K562 (cell line): Measurements from ENCODE around the gene MARK2. TPM values are rescaled to one million over a fixed set of nuclear protein-coding genes. Genes with fewer than 3 reads are reported as not detected.

ENCODE experiments used
- ATAC-seq: fragments of 200-7000 bp; cut with Tn5 transposase; 3 replicates; pipeline ENCODE4 v1.9.1; 2020; ENCODE audit warnings: moderate library complexity
- BruUV-seq: library from RNA; stranded (reverse); fragments of 400-500 nt; replicated peaks from 2 replicates; lab custom pipeline; 2021; lab: Mats Ljungman, UMichigan
- CTCF ChIA-PET: fragments of 300-600 bp; formaldehyde crosslinking; extraction: SDS; loops from one replicate; lab custom pipeline; 2021; ENCODE audit warnings: low intra/inter-chr PET ratio; lab: Yijun Ruan, JAX
- POLR2A ChIA-PET: fragments of 300-600, 350-650 bp; sonication (Branson Sonifier 250); formaldehyde crosslinking; extraction: SDS; loops from one replicate; lab custom pipeline; 2021; ENCODE audit warnings: antibody characterized with exemption, inconsistent platforms; lab: Yijun Ruan, JAX
- DNase-seq, 4 experiments: peaks; one replicate each; pipeline versions ENCODE4 v3.0.0 to v3.0.0-alpha.2; 2011 to 2018; ENCODE audit warnings: low spot score in 3 of 4, mixed read lengths in 3 of 4; ENCODE audit errors: extremely low read depth in 1 of 4
- FAIRE-seq: peaks from 2 replicates; lab custom pipeline; 2011; peaks lifted over from hg19 to GRCh38; lab: Jason Lieb, UNC
- H2AFZ ChIP-seq: 2 replicates; pipeline ENCODE4 v1.6.0; 2011; ENCODE audit warnings: low read depth, low read length, control low read depth, inconsistent platforms
- H3K27ac ChIP-seq: fragments of 200-600 bp; 3 replicates; pipeline ENCODE4 v1.8.0; 2011; ENCODE audit warnings: low read depth, mild to moderate bottlenecking, control low read depth, inconsistent platforms, low read length, moderate library complexity, mixed read lengths; ENCODE audit errors: extremely low read depth
- H3K27me3 ChIP-seq, 2 experiments: fragments of 300-600 bp in 1 of 2; 2 replicates in 1 of 2; 3 replicates in 1 of 2; pipeline versions ENCODE4 v1.6.0 to v1.8.0; 2011; ENCODE audit warnings: inconsistent platforms in 2 of 2, low read length in 2 of 2, mild to moderate bottlenecking in 1 of 2, mixed read lengths in 1 of 2, moderate library complexity in 1 of 2; ENCODE audit not compliant: control insufficient read depth in 2 of 2, insufficient read depth in 2 of 2
- H3K36me3 ChIP-seq: fragments of 300-600 bp; 3 replicates; pipeline ENCODE4 v1.8.0; 2011; ENCODE audit warnings: mild to moderate bottlenecking, low read length, inconsistent platforms; ENCODE audit not compliant: control insufficient read depth, insufficient read depth
- H3K4me1 ChIP-seq, 2 experiments: fragments of 200-600 bp in 1 of 2; replicated peaks in 1 of 2; 2 replicates in 1 of 2; 3 replicates in 1 of 2; pipeline versions ENCODE4 v1.5.1 to v1.8.0; 2011; ENCODE audit warnings: inconsistent platforms in 2 of 2, low read length in 2 of 2, mild to moderate bottlenecking in 1 of 2, mixed read lengths in 1 of 2, moderate library complexity in 1 of 2; ENCODE audit not compliant: control insufficient read depth in 2 of 2, insufficient read depth in 2 of 2
- H3K4me2 ChIP-seq: 2 replicates; pipeline ENCODE4 v1.6.1; 2011; ENCODE audit warnings: low read length, control low read depth, inconsistent platforms, mixed read lengths; ENCODE audit not compliant: insufficient read depth
- H3K4me3 ChIP-seq: fragments of 200-600 bp; sonication (generic), shearing (Covaris generic); 2 replicates; pipeline ENCODE4 v1.5.1; 2016; ENCODE audit warnings: control low read depth, inconsistent platforms
- H3K79me2 ChIP-seq: fragments of 200-600 bp; 3 replicates; pipeline ENCODE4 v1.8.0; 2011; ENCODE audit warnings: low read length, inconsistent platforms; ENCODE audit not compliant: control insufficient read depth, insufficient read depth
- H3K9ac ChIP-seq, 2 experiments: 2 replicates each; pipeline versions ENCODE4 v1.6.0 to v1.6.1; 2011; ENCODE audit warnings: low read depth in 2 of 2, low read length in 2 of 2, control low read depth in 1 of 2, inconsistent platforms in 1 of 2, mild to moderate bottlenecking in 1 of 2, mixed read lengths in 1 of 2; ENCODE audit not compliant: insufficient read depth in 1 of 2
- H3K9me1 ChIP-seq: one replicate; pipeline ENCODE4 v1.6.0; 2011; ENCODE audit warnings: inconsistent platforms, mild to moderate bottlenecking, low read length, moderate library complexity; ENCODE audit not compliant: control insufficient read depth, insufficient read depth
- H3K9me3 ChIP-seq: replicated peaks from 2 replicates; pipeline ENCODE4 v1.5.1; 2011; ENCODE audit warnings: low read depth, low read length, inconsistent platforms; ENCODE audit not compliant: control insufficient read depth, insufficient read depth
- H4K20me1 ChIP-seq: replicated peaks from 2 replicates; pipeline ENCODE4 v1.6.1; 2011; ENCODE audit warnings: low read length, inconsistent platforms, mixed read lengths; ENCODE audit not compliant: control insufficient read depth, insufficient read depth
- EP400 ChIP-seq: fragments of 450-650 bp; IDR thresholded peaks from 2 replicates; pipeline ENCODE4 v1.6.1; 2017; ENCODE audit warnings: antibody characterized with exemption, mild to moderate bottlenecking, moderate library complexity
- GTF2E2 ChIP-seq: fragments of 200-800 bp; sonication (Bioruptor generic); IDR thresholded peaks from 2 replicates; pipeline ENCODE4 v1.6.1; 2016; ENCODE audit warnings: missing genetic modification characterization, missing compliant biosample characterization
- HCFC1 ChIP-seq: IDR thresholded peaks from 2 replicates; pipeline ENCODE4 v1.6.1; 2012; ENCODE audit warnings: low read depth, low read length, improper control_type of control experiment
- NELFE ChIP-seq: IDR thresholded peaks from 2 replicates; pipeline ENCODE4 v1.6.1; 2011; ENCODE audit warnings: mild to moderate bottlenecking; ENCODE audit not compliant: insufficient read depth, insufficient read length
- XRCC5 ChIP-seq: fragments of 200-400 bp; formaldehyde crosslinking; IDR thresholded peaks from 2 replicates; pipeline ENCODE4 v1.6.1; 2017; ENCODE audit warnings: low read depth, mild to moderate bottlenecking, low read length
- ZNF197 ChIP-seq: fragments of 200-800 bp; sonication (Bioruptor generic); IDR thresholded peaks from 2 replicates; pipeline ENCODE4 v1.6.1; 2016; ENCODE audit warnings: low read depth, missing genetic modification characterization, missing compliant biosample characterization
- ZNF717 ChIP-seq: fragments of 250-450 bp; sonication (Bioruptor Pico); IDR thresholded peaks from 2 replicates; pipeline ENCODE4 v1.5.0; 2021
- WGBS: fragments of 100-300 bp; shearing (Covaris generic); methylation state at CpG from one replicate; pipeline ENCODE4 v1.1.6; 2016; ENCODE audit warnings: low coverage, mixed read lengths; ENCODE audit not compliant: insufficient coverage; ENCODE audit errors: missing lambda C conversion rate; 5-methylcytosine and 5-hydroxymethylcytosine counted together
- in situ Hi-C: fragments of 300-500 bp; cut with MboI; formaldehyde crosslinking; loops from 4 replicates; pipeline ENCODE4 v1.15.0; 2018; ENCODE audit warnings: inconsistent platforms, mixed read lengths
- intact Hi-C: fragments of 100-400 bp; cut with micrococcal nuclease; formaldehyde crosslinking; loops from 2 replicates; pipeline ENCODE4 v1.14.2; 2022
- polyA plus RNA-seq, 8 experiments: library from polyadenylated mRNA; depleted of rRNA in 4 of 8; stranded (reverse) in 5 of 8; unstranded in 3 of 8; fragments of >200 nt; fragmentation: Nextera tagmentation in 2 of 8; fragmentation: Illumina TruSeq in 1 of 8; extraction: Ambion mirVana in 2 of 8; extraction: Trizol in 1 of 8; gene quantifications; 2 replicates each; pipeline versions ENCODE4 v1.2.1 to v1.2.3, GENCODE V29; 2011 to 2014; ENCODE audit warnings: inconsistent platforms in 1 of 8, missing spikeins in 1 of 8
- total RNA-seq, 7 experiments: library from RNA; depleted of rRNA in 6 of 7; stranded (reverse); fragments of >200 nt in 6 of 7; fragmentation: Illumina TruSeq in 2 of 7; extraction: Trizol in 2 of 7; gene quantifications; 2 replicates each; pipeline versions ENCODE4 v1.2.1 to v1.2.3, GENCODE V29; 2011 to 2021; ENCODE audit warnings: low replicate concordance in 1 of 7
- TF ChIP-seq, protein P1 (sequence below): fragments of 450-650 bp; IDR thresholded peaks from 2 replicates; pipeline ENCODE4 v1.6.1; 2017; ENCODE audit warnings: antibody characterized with exemption, mild to moderate bottlenecking

MARK2 gene
- total and polyA plus RNA-seq, 9 of the 15 experiments (the other 6 are each of a cell fraction or from before 2014, with no cell fraction given) = 0.32 to 43.5 (median 15.1) TPM

DNA sequence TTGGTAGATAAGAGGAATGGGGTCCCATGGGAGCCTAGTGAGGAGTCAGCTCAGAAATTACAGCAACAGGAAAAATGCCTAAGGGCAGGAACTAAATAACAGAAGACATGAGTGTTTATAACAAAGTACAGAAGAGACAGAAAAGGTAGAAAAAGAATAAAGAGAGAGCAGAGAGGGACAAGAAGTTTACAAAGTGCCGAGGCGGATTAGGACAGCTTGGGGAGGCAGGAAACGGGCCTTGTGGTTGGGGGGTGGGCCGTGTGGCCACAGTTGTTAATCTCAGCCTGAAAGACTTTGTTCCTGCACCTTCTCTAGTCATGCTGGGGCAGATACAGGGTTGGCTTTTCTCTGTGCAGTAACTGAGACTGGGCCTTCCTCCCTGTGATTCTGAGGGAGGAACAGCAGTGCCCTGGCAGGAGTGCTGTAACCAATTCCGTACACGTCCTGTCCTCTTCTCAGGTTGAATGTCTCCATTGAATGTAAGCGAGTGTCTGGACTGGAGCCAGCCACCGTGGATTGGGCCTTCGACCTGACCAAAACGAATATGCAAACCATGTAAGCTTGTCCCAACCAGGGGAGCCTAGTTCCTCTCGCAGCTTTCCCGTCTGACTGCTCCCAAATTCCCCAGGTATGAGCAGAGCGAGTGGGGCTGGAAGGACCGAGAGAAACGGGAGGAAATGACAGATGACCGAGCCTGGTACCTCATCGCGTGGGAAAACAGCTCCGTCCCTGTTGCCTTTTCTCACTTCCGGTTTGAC is 113.0 kb downstream of the MARK2 start:
- ChIA-PET CTCF (no interaction called here), POLR2A (interaction anchor here (0.5 to 1.9 kb wide), 5 partner anchors 10 to 124 kb away, joined by 3 to 9 read pairs (median 4); partner anchors contain the start of gene COX8A)
- intact Hi-C loops = no loop called here
- H3K9ac ChIP-seq = peak overlapping the region in 1 of 2 experiments; percentile 14; a peak in 1 of 4 replicates
- FAIRE-seq (no peak), DNase-seq (no peak), ATAC-seq (no peak; the same call in 2 of the 3 replicates)
- H3K27ac ChIP-seq = no peak overlapping the region; the same call in 2 of the 3 replicates
- 80% methylated on average over 20 of the region's 20 CpGs for WGBS
- H2AFZ ChIP-seq = no peak overlapping the region
- no peak overlapping the region for H3K4me2 ChIP-seq
- H3K4me1 ChIP-seq = no peaks in the 10 kb centered on the region
- in situ Hi-C loops = no loop called here
- no peaks in the 10 kb centered on the region for H3K9me3 ChIP-seq
- H3K27me3 ChIP-seq = no peaks in the 10 kb centered on the region
- no peaks in the 10 kb centered on the region for H3K79me2 ChIP-seq
- no peaks in the 10 kb centered on the region; the same call in 1 of the 2 replicates for H4K20me1 ChIP-seq
- H3K9me1 ChIP-seq = no peaks in the 10 kb centered on the region
- H3K4me3 ChIP-seq = no peak overlapping the region
- H3K36me3 ChIP-seq = peaks cover 86% of the 10 kb centered on the region
- TF ChIP-seq ZNF197 (CRISPR knock-in tag) = no peak
- BruUV-seq = no TSS peak

- 100% methylated on average over 4 of the region's 4 CpGs for WGBS
- no peaks in the 10 kb centered on the region; the same call in 1 of the 2 replicates for H4K20me1 ChIP-seq
- no peak overlapping the region for H3K9ac ChIP-seq
- H3K4me2 ChIP-seq = no peak overlapping the region
- ChIA-PET POLR2A (interaction anchor here (0.5 to 1.9 kb wide), 5 partner anchors 9 to 125 kb away, joined by 3 to 9 read pairs (median 4); partner anchors contain the start of gene COX8A), CTCF (no interaction called here)
- H3K79me2 ChIP-seq = no peaks in the 10 kb centered on the region
- no peak overlapping the region for H3K27ac ChIP-seq
- DNase-seq = no peak
- ATAC-seq = no peak
- FAIRE-seq = no peak
- H3K36me3 ChIP-seq = peaks cover 85% of the 10 kb centered on the region
- H3K9me1 ChIP-seq = no peaks in the 10 kb centered on the region
- no peaks in the 10 kb centered on the region for H3K27me3 ChIP-seq
- in situ Hi-C loops = no loop called here
- no peak overlapping the region for H2AFZ ChIP-seq
- no peaks in the 10 kb centered on the region for H3K9me3 ChIP-seq
- no TSS peak for BruUV-seq
- peaks cover 0 to under 1% of the 10 kb centered on the region in 2 experiments; a peak in 1 of 5 replicates for H3K4me1 ChIP-seq
- intact Hi-C loops = no loop called here
- no peak overlapping the region for H3K4me3 ChIP-seq
- TF ChIP-seq EP400 = no peak
- no peak for TF ChIP-seq HCFC1
- no peak for TF ChIP-seq XRCC5
- no peak for TF ChIP-seq ZNF717 (CRISPR knock-in tag)
- TF ChIP-seq GTF2E2 = no peak
- no peak for TF ChIP-seq NELFE
- TF ChIP-seq, protein P1, sequence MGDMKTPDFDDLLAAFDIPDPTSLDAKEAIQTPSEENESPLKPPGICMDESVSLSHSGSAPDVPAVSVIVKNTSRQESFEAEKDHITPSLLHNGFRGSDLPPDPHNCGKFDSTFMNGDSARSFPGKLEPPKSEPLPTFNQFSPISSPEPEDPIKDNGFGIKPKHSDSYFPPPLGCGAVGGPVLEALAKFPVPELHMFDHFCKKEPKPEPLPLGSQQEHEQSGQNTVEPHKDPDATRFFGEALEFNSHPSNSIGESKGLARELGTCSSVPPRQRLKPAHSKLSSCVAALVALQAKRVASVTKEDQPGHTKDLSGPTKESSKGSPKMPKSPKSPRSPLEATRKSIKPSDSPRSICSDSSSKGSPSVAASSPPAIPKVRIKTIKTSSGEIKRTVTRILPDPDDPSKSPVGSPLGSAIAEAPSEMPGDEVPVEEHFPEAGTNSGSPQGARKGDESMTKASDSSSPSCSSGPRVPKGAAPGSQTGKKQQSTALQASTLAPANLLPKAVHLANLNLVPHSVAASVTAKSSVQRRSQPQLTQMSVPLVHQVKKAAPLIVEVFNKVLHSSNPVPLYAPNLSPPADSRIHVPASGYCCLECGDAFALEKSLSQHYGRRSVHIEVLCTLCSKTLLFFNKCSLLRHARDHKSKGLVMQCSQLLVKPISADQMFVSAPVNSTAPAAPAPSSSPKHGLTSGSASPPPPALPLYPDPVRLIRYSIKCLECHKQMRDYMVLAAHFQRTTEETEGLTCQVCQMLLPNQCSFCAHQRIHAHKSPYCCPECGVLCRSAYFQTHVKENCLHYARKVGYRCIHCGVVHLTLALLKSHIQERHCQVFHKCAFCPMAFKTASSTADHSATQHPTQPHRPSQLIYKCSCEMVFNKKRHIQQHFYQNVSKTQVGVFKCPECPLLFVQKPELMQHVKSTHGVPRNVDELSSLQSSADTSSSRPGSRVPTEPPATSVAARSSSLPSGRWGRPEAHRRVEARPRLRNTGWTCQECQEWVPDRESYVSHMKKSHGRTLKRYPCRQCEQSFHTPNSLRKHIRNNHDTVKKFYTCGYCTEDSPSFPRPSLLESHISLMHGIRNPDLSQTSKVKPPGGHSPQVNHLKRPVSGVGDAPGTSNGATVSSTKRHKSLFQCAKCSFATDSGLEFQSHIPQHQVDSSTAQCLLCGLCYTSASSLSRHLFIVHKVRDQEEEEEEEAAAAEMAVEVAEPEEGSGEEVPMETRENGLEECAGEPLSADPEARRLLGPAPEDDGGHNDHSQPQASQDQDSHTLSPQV = no peak
These were observed 113.7 kb downstream of the MARK2 start for GRCh38 chr11:63952570-63952969.
